ENCODE data around the gene SLC9B2. TPM values are rescaled to one million over a fixed set of nuclear protein-coding genes. Genes with fewer than 3 reads are reported as not detected.

SLC9B2 gene
- total RNA-seq, 4 donors from 2014 or later, result 1.1 to 19.0 (median 7.8) TPM

DNA sequence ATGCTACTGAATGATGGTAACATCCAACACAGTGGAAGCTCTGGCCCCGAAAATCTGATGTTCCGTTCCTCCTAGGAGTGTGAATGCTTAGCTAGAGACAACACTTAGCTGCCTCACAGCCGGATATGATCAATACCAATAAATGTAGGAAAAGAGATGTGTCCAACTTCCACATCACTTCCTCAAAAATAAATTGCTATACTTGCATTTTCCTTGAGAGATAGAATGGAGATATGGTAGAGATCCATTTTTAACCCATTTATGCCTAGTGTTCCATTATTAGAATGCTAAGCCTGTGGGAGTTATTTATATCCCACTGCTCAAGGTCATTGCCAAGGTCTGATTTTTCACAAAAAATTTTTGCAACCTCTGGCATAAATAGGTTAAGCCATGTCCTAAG lies 51.6 kb downstream of the SLC9B2 start:
- H3K4me3 ChIP-seq, result no peak overlapping the region
- no peak overlapping the region for H3K27ac ChIP-seq
- TF ChIP-seq, protein P1, sequence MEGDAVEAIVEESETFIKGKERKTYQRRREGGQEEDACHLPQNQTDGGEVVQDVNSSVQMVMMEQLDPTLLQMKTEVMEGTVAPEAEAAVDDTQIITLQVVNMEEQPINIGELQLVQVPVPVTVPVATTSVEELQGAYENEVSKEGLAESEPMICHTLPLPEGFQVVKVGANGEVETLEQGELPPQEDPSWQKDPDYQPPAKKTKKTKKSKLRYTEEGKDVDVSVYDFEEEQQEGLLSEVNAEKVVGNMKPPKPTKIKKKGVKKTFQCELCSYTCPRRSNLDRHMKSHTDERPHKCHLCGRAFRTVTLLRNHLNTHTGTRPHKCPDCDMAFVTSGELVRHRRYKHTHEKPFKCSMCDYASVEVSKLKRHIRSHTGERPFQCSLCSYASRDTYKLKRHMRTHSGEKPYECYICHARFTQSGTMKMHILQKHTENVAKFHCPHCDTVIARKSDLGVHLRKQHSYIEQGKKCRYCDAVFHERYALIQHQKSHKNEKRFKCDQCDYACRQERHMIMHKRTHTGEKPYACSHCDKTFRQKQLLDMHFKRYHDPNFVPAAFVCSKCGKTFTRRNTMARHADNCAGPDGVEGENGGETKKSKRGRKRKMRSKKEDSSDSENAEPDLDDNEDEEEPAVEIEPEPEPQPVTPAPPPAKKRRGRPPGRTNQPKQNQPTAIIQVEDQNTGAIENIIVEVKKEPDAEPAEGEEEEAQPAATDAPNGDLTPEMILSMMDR (IDR thresholded peaks at IDR 0.05), result no peak
- no peak for TF ChIP-seq POLR2A (IDR thresholded peaks at IDR 0.05)
- DNase-seq, result no peak
- H3K4me1 ChIP-seq, result peaks cover 0 to 4% (median 2%) of the 10 kb centered on the region in 4 donors
- no peaks in the 10 kb centered on the region for H3K27me3 ChIP-seq
- no peaks in the 10 kb centered on the region for H3K9me3 ChIP-seq
- H3K36me3 ChIP-seq, result no peaks in the 10 kb centered on the region

DNA sequence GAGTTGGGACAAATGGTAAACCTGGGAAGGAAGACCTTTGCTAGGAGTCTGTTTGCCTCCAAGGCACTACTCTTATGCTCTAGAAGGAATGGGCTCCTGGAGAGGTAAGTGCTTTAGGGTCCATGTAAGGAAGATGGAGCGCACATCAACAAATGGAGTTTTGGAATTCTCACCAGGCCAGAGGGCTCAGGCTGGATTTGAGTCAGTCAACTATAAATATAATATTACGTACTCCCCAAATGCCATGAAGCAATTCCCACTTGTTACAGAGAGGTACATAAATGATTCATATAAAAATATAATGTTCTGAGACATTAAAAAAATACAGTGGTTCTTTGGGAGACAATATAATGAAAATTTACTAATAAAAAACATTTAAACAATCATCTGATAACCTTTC lies 55.4 kb downstream of the SLC9B2 start:
- DNase-seq, result no peak
- Histone ChIP-seq H3K9me3 (no peaks in the 10 kb centered on the region), H3K36me3 (no peaks in the 10 kb centered on the region), H3K4me1 (peaks cover 0 to 13% (median 2%) of the 10 kb centered on the region in 4 donors), H3K27ac (no peak overlapping the region), H3K27me3 (no peaks in the 10 kb centered on the region), H3K4me3 (no peak overlapping the region)
- TF ChIP-seq, protein P1 (IDR thresholded peaks at IDR 0.05), result no peak
- TF ChIP-seq POLR2A (IDR thresholded peaks at IDR 0.05), result no peak

DNA sequence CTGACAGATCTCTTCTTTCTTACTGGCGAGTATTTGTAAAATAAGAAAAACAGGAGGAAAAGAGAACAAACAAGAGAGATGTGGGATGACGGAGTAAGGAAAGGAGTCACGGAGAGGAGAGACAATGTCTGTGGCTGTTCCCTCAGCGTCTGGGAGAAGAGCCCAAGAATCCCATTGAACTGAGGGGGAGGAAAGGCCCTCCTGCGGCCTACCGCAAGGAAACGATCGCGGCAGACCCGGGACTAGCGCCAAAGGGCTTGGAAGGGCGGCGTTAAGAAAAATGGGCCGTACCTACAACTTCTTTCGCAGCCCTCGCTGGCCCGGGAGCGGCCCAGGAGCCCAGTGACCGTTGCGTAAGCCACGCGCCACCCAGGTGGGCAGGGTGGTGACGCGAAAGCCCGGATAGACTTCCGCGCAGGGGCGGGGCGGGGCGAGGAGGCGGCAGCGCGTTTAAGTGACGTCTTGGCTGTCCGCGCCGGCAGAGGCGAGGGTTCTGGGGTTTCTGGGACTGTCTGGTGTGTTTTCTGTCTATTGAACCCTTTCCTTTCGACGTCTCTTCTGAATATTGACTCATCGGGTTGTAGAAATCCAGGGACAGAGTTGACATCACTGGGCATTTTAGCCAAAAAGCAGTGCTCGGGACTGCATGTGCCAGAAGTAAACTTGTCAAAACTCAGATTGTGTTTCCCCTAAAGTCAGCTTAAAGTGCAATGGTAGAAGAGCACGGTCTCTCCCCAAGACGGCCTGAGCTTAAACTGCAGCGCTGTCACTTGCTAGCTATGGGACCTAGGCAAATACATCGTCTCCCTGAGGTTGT lies 57.0 kb downstream of the SLC9B2 start, which contains the start of gene SLC9B1:
Gene SLC9B1 (minus strand): TSS at position 398 of the 817 bp plus-strand sequence. CDS start 27,994 bp downstream, outside the sequence.
- H3K4me3 ChIP-seq, result peak within 1 kb of the TSS; percentile 46 to 59 (median 54)
- peak within 1 kb of the TSS; percentile 75 to 90 (median 86) for H3K27ac ChIP-seq
- H3K9me3 ChIP-seq, result no peaks in the 10 kb centered on the region
- no peaks in the 10 kb centered on the region for H3K27me3 ChIP-seq
- peak; percentile 93 to 98 (median 98) for DNase-seq
- H3K36me3 ChIP-seq, result no peaks in the 10 kb centered on the region
- peaks cover 0 to 13% (median 2%) of the 10 kb centered on the region in 4 donors for H3K4me1 ChIP-seq
- TF ChIP-seq, protein P1 (IDR thresholded peaks at IDR 0.05), result peak in 2 of 6 experiments; percentile 6 to 22
- peak; percentile 80 to 87 for TF ChIP-seq POLR2A (IDR thresholded peaks at IDR 0.05)

DNA sequence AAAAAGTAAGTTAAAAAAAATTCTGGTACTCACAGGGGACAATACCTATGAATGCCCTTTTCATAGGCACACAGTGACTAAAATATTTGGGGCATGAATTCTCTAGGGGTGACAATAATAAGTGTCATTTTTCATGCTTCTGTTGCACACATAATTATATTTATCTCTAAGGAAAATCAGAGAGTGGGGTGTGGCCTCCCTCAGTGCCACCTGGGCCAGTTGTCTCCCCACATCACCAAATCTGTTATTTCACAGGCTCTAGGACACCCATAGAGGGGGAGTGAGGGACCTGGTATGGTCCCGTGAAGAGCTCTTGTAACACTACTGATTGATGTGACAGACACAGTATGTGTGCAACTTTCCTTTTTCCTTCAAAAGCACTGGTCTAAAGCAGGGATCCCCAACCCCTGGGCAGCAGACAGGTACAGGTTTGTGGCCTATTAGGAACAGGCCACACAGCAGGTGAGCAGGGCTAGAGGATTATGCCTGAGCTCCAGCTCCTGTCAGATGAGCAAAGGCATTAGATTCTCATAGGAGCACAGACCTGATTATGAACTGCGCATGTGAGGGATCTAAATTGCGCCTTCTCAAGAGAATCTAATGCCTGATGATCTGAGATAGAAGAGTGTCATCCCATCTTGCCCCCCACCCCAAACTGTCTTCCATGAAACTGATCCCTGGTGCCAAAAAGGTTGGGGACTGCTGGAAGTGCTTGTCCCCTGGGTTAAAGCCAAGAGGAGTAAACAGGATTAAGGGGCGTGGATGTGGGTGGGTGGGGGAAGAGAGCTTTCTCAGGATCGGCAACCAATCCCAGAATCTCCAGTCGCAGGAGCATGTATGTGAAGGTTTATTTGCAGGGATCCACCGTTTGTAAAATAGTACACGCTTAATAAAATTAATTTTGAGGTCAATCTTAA lies 57.9 kb downstream of the SLC9B2 start:
- TF ChIP-seq, protein P1 (IDR thresholded peaks at IDR 0.05), result no peak
- TF ChIP-seq POLR2A (IDR thresholded peaks at IDR 0.05), result no peak
- peak overlapping the region; percentile 46 to 59 (median 54) for H3K4me3 ChIP-seq
- no peak for DNase-seq

DNA sequence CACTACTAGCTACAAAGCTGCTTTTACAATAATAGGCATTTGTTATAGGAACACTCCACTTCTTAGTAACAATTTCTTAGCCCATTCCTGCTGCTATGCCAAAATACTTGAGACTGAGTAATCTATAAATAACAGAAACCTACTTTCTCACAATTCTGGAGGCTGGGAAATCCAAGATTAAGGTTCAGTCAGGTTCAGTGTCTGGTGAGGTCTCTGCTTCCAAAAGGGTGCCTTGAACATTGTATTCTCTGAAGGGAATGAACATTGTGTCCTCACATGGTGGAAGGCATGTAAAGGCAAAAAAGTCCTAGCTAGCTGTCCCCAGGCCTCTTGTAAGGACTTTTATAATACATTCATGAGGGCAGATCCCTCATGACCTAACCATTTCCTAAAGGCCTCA lies 64.0 kb downstream of the SLC9B2 start:
- Histone ChIP-seq H3K36me3 (no peaks in the 10 kb centered on the region), H3K4me1 (peaks cover 0 to 20% (median 5%) of the 10 kb centered on the region in 4 donors), H3K27ac (peak overlapping the region in 3 of 4 donors; percentile 62 to 91 (median 74)), H3K9me3 (no peaks in the 10 kb centered on the region), H3K4me3 (no peak overlapping the region), H3K27me3 (no peaks in the 10 kb centered on the region)
- TF ChIP-seq, protein P1 (IDR thresholded peaks at IDR 0.05), result no peak
- TF ChIP-seq POLR2A (IDR thresholded peaks at IDR 0.05), result no peak
- no peak for DNase-seq

More for the DNA sequence above, 57.9 kb downstream of the SLC9B2 start:
- H3K4me1 ChIP-seq, result peaks cover 0 to 13% (median 2%) of the 10 kb centered on the region in 4 donors
- H3K27me3 ChIP-seq, result no peaks in the 10 kb centered on the region
- no peaks in the 10 kb centered on the region for H3K9me3 ChIP-seq
- H3K36me3 ChIP-seq, result no peaks in the 10 kb centered on the region
- H3K27ac ChIP-seq, result peak overlapping the region; percentile 75 to 90 (median 86)

Measured in Peyer's patch (tissue), 4 donors.